K562 (cell line): ENCODE results near the gene UBL3. TPM values are rescaled to one million over a fixed set of nuclear protein-coding genes. Genes with fewer than 3 reads are reported as not detected.

Experiments
- ARID2 ChIP-seq: fragments of 450-650 bp; IDR thresholded peaks from 2 replicates; pipeline ENCODE4 v1.6.1; 2017; ENCODE audit warnings: antibody characterized with exemption, mild to moderate bottlenecking
- MAFF ChIP-seq: IDR thresholded peaks from 2 replicates; pipeline ENCODE4 v1.6.1; 2012; ENCODE audit warnings: low read length, improper control_type of control experiment
- PTBP1 ChIP-seq: fragments of 200-400 bp; formaldehyde crosslinking; IDR thresholded peaks from 2 replicates; pipeline ENCODE4 v1.6.1; 2017; ENCODE audit warnings: low read depth, low read length
- SIRT6 ChIP-seq: IDR thresholded peaks from one replicate; pipeline ENCODE4 v1.6.1; 2012; ENCODE audit warnings: low read depth, mild to moderate bottlenecking, control low read depth, inconsistent platforms, low read length, moderate library complexity
- SREBF2 ChIP-seq: sonication (generic); formaldehyde crosslinking; IDR thresholded peaks from 2 replicates; pipeline ENCODE4 v1.4.0; 2020; ENCODE audit warnings: mild to moderate bottlenecking, missing genetic modification reagents
- TGIF2 ChIP-seq: sonication (generic); formaldehyde crosslinking; IDR thresholded peaks from 2 replicates; pipeline ENCODE4 v1.8.1; 2022; ENCODE audit warnings: mild to moderate bottlenecking, missing genetic modification reagents, moderate library complexity
- polyA plus RNA-seq, 8 experiments: library from polyadenylated mRNA; depleted of rRNA in 4 of 8; stranded (reverse) in 5 of 8; unstranded in 3 of 8; fragments of >200 nt; fragmentation: Nextera tagmentation in 2 of 8; fragmentation: Illumina TruSeq in 1 of 8; extraction: Ambion mirVana in 2 of 8; extraction: Trizol in 1 of 8; gene quantifications; 2 replicates each; pipeline versions ENCODE4 v1.2.1 to v1.2.3, GENCODE V29; 2011 to 2014; ENCODE audit warnings: inconsistent platforms in 1 of 8, missing spikeins in 1 of 8
- total RNA-seq, 7 experiments: library from RNA; depleted of rRNA in 6 of 7; stranded (reverse); fragments of >200 nt in 6 of 7; fragmentation: Illumina TruSeq in 2 of 7; extraction: Trizol in 2 of 7; gene quantifications; 2 replicates each; pipeline versions ENCODE4 v1.2.1 to v1.2.3, GENCODE V29; 2011 to 2021; ENCODE audit warnings: low replicate concordance in 1 of 7
- TF ChIP-seq, protein P1 (sequence below): fragments of 450-650 bp; IDR thresholded peaks from 2 replicates; pipeline ENCODE4 v1.6.1; 2016; ENCODE audit warnings: mild to moderate bottlenecking, moderate library complexity
- TF ChIP-seq, protein P2 (sequence below): sonication (generic); formaldehyde crosslinking; IDR thresholded peaks from 2 replicates; pipeline ENCODE4 v1.8.1; 2023; ENCODE audit warnings: mild to moderate bottlenecking, missing genetic modification reagents
- TF ChIP-seq, protein P3 (sequence below): fragments of 450-650 bp; IDR thresholded peaks from 2 replicates; pipeline ENCODE4 v1.6.1; 2018; ENCODE audit warnings: mild to moderate bottlenecking, low read depth; ENCODE audit not compliant: partially characterized antibody
- TF ChIP-seq, protein P4 (sequence below): fragments of 250-450 bp; sonication (Bioruptor Pico); IDR thresholded peaks from 2 replicates; pipeline ENCODE4 v1.8.0; 2021; ENCODE audit warnings: borderline replicate concordance, mild to moderate bottlenecking, moderate library complexity; ENCODE audit not compliant: poor library complexity, severe bottlenecking

The UBL3 gene
- total and polyA plus RNA-seq, 9 of the 15 experiments (the other 6 are each of a cell fraction or from before 2014, with no cell fraction given), result 0.64 to 2.4 (median 1.8) TPM

DNA sequence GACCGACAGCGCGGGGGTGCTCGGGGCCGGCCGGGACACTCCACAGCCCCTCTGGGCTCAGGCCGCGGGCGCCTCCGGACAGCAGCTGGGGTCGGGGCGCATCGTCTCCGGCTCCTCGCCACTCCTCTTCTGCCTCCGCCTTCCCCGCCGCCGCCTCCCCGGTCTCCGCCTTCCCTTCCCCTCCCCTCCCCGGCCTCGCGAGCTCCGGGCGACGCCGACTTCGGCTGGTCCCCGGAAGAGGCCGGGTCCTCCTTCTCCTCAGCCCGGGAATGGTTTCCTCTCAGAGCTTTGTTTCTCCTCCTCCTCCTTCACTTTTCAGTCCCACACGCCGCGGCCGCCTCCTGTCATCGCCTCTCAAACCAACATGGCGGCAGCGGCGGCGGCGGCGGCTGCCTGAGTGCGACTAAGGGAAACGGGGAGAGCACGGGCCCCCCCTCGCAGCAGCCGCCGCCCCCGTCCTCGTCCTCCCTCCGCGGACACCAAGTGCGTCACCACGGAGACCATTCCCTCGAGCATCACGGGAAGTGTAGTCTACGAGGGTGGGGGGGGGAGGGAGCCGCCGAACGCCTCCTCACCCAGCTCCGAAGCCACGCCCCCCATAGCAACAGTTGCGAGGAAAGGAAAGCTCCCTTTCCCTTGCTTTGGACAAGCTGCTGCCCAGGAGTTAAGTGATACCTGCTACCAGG is at the start of gene UBL3 (continued):
- TF ChIP-seq, protein P1, sequence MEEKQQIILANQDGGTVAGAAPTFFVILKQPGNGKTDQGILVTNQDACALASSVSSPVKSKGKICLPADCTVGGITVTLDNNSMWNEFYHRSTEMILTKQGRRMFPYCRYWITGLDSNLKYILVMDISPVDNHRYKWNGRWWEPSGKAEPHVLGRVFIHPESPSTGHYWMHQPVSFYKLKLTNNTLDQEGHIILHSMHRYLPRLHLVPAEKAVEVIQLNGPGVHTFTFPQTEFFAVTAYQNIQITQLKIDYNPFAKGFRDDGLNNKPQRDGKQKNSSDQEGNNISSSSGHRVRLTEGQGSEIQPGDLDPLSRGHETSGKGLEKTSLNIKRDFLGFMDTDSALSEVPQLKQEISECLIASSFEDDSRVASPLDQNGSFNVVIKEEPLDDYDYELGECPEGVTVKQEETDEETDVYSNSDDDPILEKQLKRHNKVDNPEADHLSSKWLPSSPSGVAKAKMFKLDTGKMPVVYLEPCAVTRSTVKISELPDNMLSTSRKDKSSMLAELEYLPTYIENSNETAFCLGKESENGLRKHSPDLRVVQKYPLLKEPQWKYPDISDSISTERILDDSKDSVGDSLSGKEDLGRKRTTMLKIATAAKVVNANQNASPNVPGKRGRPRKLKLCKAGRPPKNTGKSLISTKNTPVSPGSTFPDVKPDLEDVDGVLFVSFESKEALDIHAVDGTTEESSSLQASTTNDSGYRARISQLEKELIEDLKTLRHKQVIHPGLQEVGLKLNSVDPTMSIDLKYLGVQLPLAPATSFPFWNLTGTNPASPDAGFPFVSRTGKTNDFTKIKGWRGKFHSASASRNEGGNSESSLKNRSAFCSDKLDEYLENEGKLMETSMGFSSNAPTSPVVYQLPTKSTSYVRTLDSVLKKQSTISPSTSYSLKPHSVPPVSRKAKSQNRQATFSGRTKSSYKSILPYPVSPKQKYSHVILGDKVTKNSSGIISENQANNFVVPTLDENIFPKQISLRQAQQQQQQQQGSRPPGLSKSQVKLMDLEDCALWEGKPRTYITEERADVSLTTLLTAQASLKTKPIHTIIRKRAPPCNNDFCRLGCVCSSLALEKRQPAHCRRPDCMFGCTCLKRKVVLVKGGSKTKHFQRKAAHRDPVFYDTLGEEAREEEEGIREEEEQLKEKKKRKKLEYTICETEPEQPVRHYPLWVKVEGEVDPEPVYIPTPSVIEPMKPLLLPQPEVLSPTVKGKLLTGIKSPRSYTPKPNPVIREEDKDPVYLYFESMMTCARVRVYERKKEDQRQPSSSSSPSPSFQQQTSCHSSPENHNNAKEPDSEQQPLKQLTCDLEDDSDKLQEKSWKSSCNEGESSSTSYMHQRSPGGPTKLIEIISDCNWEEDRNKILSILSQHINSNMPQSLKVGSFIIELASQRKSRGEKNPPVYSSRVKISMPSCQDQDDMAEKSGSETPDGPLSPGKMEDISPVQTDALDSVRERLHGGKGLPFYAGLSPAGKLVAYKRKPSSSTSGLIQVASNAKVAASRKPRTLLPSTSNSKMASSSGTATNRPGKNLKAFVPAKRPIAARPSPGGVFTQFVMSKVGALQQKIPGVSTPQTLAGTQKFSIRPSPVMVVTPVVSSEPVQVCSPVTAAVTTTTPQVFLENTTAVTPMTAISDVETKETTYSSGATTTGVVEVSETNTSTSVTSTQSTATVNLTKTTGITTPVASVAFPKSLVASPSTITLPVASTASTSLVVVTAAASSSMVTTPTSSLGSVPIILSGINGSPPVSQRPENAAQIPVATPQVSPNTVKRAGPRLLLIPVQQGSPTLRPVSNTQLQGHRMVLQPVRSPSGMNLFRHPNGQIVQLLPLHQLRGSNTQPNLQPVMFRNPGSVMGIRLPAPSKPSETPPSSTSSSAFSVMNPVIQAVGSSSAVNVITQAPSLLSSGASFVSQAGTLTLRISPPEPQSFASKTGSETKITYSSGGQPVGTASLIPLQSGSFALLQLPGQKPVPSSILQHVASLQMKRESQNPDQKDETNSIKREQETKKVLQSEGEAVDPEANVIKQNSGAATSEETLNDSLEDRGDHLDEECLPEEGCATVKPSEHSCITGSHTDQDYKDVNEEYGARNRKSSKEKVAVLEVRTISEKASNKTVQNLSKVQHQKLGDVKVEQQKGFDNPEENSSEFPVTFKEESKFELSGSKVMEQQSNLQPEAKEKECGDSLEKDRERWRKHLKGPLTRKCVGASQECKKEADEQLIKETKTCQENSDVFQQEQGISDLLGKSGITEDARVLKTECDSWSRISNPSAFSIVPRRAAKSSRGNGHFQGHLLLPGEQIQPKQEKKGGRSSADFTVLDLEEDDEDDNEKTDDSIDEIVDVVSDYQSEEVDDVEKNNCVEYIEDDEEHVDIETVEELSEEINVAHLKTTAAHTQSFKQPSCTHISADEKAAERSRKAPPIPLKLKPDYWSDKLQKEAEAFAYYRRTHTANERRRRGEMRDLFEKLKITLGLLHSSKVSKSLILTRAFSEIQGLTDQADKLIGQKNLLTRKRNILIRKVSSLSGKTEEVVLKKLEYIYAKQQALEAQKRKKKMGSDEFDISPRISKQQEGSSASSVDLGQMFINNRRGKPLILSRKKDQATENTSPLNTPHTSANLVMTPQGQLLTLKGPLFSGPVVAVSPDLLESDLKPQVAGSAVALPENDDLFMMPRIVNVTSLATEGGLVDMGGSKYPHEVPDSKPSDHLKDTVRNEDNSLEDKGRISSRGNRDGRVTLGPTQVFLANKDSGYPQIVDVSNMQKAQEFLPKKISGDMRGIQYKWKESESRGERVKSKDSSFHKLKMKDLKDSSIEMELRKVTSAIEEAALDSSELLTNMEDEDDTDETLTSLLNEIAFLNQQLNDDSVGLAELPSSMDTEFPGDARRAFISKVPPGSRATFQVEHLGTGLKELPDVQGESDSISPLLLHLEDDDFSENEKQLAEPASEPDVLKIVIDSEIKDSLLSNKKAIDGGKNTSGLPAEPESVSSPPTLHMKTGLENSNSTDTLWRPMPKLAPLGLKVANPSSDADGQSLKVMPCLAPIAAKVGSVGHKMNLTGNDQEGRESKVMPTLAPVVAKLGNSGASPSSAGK, result no peak
- TF ChIP-seq, protein P2, sequence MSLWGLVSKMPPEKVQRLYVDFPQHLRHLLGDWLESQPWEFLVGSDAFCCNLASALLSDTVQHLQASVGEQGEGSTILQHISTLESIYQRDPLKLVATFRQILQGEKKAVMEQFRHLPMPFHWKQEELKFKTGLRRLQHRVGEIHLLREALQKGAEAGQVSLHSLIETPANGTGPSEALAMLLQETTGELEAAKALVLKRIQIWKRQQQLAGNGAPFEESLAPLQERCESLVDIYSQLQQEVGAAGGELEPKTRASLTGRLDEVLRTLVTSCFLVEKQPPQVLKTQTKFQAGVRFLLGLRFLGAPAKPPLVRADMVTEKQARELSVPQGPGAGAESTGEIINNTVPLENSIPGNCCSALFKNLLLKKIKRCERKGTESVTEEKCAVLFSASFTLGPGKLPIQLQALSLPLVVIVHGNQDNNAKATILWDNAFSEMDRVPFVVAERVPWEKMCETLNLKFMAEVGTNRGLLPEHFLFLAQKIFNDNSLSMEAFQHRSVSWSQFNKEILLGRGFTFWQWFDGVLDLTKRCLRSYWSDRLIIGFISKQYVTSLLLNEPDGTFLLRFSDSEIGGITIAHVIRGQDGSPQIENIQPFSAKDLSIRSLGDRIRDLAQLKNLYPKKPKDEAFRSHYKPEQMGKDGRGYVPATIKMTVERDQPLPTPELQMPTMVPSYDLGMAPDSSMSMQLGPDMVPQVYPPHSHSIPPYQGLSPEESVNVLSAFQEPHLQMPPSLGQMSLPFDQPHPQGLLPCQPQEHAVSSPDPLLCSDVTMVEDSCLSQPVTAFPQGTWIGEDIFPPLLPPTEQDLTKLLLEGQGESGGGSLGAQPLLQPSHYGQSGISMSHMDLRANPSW (CRISPR knock-in tag), result no peak
- TF ChIP-seq, protein P3, sequence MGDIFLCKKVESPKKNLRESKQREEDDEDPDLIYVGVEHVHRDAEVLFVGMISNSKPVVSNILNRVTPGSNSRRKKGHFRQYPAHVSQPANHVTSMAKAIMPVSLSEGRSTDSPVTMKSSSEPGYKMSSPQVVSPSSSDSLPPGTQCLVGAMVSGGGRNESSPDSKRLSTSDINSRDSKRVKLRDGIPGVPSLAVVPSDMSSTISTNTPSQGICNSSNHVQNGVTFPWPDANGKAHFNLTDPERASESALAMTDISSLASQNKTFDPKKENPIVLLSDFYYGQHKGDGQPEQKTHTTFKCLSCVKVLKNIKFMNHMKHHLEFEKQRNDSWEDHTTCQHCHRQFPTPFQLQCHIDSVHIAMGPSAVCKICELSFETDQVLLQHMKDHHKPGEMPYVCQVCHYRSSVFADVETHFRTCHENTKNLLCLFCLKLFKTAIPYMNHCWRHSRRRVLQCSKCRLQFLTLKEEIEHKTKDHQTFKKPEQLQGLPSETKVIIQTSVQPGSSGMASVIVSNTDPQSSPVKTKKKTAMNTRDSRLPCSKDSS, result no peak
- TF ChIP-seq PTBP1 (no peak), SIRT6 (no peak), SREBF2 (CRISPR knock-in tag) (no peak), ARID2 (no peak), MAFF (no peak), TGIF2 (CRISPR knock-in tag) (no peak)
- TF ChIP-seq, protein P4, sequence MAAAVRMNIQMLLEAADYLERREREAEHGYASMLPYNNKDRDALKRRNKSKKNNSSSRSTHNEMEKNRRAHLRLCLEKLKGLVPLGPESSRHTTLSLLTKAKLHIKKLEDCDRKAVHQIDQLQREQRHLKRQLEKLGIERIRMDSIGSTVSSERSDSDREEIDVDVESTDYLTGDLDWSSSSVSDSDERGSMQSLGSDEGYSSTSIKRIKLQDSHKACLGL (CRISPR knock-in tag), result no peak
